Islet precursor cell (in vitro differentiated cells): Measurements from ENCODE around the gene ADAT3.
"Not testable (repeated sequence)": the region's sequence is repeated elsewhere in the genome, so short reads cannot be mapped to it uniquely, and the experiment has no call there.

Source experiments
- DNase-seq: peaks from one replicate; pipeline ENCODE4 v3.0.0-alpha.2; 2018

Gene ADAT3

DNA sequence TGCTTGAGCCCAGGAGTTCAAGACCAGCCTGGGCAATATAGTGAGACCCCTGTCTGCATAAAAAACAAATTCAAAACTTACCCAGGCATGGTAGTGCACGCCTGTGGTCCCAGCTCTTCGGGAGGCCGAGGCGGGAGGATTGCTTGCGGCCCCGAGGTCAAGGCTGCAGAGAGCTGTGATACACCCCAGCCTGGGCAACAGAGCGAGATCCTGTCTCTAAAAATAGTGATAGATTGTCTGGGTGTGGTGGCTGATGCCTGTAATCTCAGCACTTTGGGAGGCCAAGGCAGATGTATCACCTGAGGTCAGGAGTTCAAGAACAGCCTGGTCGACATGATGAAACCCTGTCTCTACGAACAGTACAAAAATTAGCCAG, 37.9 kb upstream of the ADAT3 start:
- DNase-seq, result no peak

DNA sequence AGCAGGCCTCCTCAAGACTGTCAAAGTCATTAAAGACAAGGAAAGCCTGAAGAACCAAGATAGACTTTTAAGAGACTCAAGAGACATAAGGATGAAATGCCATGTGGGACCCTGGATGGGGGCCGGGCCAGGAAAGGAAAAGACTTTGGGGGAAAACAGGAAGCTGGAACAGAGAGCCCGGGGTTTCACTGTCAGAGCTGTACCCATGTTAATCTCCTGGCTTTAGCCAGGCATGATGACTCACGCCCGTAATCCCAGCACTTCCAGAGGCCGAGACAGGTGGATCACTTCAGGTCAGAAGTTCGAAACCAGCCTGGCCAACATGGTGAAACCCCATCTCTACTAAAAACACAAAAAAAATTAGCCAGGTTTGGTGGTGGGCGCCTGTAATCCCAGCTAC, 36.2 kb upstream of the ADAT3 start:
- DNase-seq, result no peak

DNA sequence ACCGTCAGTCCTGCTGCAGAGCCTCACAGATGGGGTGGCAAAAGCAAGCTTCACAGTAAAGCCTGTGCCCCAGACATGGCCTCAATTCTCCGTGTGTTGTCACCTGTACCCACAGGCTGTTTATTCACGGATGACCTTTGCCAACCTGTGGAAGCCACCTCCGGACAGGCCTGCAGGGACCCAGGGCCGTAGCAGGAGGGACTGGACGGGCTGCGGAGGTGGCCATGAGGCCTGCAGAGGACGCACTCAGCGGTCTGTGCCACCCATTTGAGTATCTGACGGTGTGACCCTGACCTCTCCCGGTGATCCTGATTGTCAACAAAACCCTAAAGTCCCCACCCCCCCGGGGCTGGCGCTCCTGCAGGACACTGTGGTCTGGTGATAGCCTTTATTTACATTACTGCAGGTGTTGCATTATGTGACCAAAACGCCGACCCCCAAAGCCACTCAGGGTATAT, 34.0 kb upstream of the ADAT3 start:
- peak; percentile 39 for DNase-seq

DNA sequence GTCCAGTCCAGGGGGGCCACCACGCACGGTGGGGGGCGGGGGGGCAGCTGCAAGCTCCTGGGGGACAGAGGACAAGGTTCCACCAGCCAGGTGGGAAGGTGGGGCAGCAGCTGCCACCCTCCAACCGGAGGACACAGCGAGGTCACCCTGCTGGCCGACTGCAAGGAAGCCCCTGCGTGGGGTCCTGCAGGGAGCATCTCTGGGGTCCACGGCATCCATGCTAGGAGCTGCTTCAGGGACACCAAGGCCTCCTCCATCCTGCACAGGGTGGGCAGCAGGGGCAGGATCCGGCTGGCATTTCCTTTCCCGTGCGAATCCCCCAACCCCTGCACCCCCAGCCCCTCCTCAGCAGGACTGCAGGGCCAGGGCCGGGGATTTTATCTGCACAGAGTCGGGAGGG, 33.6 kb upstream of the ADAT3 start:
- DNase-seq, result no peak

DNA sequence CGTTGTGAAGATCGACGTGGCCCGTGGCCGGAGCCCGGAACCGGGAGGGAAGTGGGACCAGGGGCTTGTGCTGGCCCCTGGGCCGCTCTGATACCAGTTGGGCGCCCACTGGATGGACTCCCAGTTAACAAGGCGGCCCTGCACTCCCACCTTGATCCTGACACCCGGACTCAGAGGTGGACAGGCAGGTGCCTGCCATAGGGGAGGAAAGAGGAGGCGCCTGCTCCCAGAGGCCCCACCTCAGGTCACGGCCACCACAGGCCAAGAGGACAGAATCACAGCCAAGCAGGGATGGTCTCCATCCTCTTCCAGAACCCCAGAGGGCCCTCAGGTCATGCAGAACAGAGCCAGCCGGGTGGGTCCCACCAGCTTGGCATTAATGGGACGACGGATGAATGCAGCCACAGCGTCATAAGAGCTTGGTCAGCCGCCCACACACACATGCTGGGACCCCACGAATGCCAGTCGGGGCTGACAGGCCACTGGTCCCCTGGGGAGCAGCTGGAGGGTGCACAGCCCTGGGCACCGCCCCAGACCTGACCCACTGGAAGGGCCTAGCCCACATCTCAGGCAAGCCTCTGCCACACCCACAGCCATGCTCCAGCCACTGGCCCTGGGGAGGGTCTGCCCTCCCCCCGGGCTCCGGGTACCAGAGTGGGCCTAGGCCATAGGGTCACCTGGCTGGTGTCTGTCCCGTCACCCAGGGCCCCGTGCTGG, 32.2 kb upstream of the ADAT3 start:
- DNase-seq, result peak; percentile 39

GRCh38 chr19:1873524-1874473, 31.4 kb upstream of the ADAT3 start:
- peak; percentile 45 for DNase-seq

GRCh38 chr19:1874554-1875185, 30.5 kb upstream of the ADAT3 start:
- DNase-seq, result peak; percentile 35

DNA sequence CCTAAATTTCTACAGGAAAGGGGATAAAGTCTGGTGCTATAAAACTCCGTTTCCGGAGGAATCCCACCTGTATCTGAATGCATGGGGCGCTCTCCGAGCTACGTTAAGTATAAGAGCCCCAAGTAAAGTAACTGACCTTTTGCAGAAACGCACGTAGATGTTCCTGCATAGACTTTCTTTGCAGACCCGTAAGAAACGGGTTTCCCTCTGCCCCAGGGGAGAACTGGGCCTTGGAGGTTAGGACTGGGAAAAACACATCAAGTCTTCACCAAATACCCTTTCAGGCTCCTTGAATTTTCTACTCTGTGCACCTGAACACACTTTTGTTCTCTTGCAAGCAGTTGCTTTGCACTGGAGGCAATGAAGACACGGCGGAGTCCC, 29.9 kb upstream of the ADAT3 start:
- not testable (repeated sequence) for DNase-seq

DNA sequence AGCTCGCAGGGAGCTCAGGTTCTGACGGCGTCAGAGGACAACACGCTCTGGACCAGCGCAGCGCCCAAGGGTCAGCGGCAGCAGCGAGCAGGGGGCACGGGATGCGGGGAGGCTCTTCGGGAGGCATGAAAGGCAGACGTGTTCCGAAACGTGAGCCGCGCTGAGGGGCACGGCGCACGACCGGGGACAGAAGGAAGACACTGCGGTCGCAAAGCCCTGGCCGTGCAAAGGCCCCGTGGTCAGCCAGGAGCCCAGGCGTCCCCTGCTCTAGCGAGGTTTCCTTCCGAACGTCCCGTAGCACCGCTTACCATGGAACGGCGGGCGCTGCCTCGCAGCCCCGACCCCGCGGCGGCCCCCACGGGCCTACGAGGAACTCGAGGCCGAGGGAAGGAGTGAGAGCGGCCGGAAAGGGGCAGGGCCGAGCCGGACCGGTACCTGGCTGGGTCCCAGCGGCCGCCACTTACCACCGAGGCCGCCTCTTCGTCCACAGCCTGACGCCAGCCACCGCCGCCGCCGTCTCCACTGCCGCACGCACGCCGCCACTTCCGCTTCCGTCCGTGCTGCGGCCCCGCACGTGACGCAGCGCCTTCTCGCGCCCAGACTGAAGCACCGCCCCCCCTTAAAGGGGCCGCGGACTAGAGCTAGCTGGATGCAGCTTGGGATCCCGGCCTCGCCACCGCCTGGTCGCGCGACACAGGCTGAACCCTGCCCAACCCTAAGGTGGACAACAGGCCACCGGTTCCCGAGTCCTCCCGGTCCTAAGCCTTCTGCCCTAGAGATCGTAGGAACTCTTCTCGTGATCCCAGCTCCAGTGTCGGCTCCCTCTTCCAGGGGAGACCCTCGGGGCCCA, 29.3 kb upstream of the ADAT3 start:
- DNase-seq, result peak; percentile 95

GRCh38 chr19:1876496-1877279, 28.5 kb upstream of the ADAT3 start:
- not testable (repeated sequence) for DNase-seq

- DNase-seq, result peak; percentile 57
Observed at GRCh38 chr19:1877280-1877660, 27.9 kb upstream of the ADAT3 start.

DNA sequence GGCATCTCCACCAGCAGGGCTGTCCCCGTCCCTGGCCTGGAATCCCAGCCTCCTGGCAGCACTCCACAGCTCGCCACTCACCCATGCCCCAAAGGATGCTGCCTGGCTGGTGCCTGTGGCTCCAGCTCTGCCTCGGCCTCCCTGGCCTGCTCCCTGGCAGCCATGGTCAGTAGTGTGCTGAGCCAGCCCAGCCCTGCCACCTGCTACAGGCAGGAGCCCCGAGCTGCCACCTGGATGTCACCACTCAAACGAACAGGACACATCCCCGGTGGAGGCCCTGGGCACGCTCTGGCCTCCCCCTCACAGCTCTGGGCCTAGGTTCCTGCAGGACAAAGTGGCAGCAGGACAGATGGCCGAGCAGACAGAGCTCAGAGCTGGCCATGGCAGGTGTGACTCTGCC, 26.6 kb upstream of the ADAT3 start:
- DNase-seq, result not testable (repeated sequence)

- not testable (repeated sequence) for DNase-seq
Observed at GRCh38 chr19:1879982-1880381, 25.2 kb upstream of the ADAT3 start.

- DNase-seq, result no peak
Observed at GRCh38 chr19:1880611-1881392, 24.4 kb upstream of the ADAT3 start.

GRCh38 chr19:1881393-1882088, 23.7 kb upstream of the ADAT3 start:
- DNase-seq, result not testable (repeated sequence)

- no peak for DNase-seq
Observed at GRCh38 chr19:1882089-1882785, 23.0 kb upstream of the ADAT3 start.

DNA sequence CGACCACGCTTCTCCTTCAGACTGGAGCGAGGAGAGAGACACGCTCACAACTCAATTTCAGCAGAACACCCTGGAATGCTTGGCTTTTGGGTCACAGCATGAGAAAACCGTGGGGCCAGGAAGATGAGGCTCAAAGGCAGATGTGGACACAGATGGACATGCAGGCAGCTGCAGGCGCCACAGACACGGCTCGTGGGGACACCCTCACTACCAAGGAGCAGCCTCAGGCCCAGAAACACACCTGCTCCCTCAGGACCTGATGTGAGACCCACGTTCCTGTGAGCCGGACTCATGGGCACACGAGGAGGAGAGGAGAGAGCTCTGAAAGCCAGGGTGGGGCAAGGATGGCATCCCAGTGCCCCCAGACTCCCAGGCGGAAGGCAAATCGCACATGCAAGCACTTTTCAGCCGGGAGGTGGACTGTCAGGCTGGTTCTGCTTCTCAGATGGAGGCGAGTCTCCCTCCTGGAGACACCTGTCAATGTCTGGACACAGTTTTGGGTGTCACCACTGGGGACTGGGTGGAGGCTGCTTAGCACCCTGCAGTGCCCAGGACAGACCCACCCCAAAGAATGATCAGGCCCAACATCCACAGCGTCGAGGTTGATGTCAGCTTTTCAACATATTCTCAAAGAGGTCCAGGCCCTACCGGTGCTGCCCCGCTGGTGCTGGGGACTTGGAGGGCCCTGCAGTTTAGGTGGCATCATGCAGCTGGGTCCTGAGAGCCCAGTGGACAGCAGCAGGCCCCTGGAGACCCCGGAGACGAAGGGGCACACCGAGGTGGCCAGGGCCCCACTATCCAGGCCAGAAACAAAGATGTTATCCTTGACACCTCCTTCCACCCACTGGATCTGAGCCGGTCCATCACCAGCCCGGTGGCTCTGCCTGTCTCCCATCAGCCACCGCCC, 22.2 kb upstream of the ADAT3 start:
- no peak for DNase-seq

GRCh38 chr19:1883784-1884183, 21.4 kb upstream of the ADAT3 start:
- peak; percentile 33 for DNase-seq
